Caco-2 (cell line): ENCODE measurements around the gene ZSWIM8. TPM values are rescaled to one million over a fixed set of nuclear protein-coding genes. Genes with fewer than 3 reads are reported as not detected.

Experiments used
- BruUV-seq: library from RNA; stranded (reverse); fragments of 400-500 nt; replicated peaks from 2 replicates; lab custom pipeline; 2021; lab: Mats Ljungman, UMichigan
- CTCF ChIA-PET: fragments of 300-600 bp; sonication (Branson Sonifier 250); formaldehyde crosslinking; loops from one replicate; lab custom pipeline; 2022; ENCODE audit warnings: antibody characterized with exemption; lab: Charles Lee
- POLR2A ChIA-PET: fragments of 300-600 bp; sonication (Branson Sonifier 250); formaldehyde crosslinking; loops from one replicate; lab custom pipeline; 2022; ENCODE audit warnings: antibody characterized with exemption; lab: Charles Lee
- DNase-seq, 2 experiments: peaks; one replicate each; pipeline versions ENCODE4 v3.0.0 to v3.0.0-alpha.2; 2020 to 2022
- H3K27me3 ChIP-seq: replicated peaks from 2 replicates; pipeline ENCODE4 v1.6.0; 2011; ENCODE audit warnings: low read length; ENCODE audit not compliant: control insufficient read depth, insufficient read depth
- H3K36me3 ChIP-seq: 2 replicates; pipeline ENCODE4 v1.5.1; 2011; ENCODE audit warnings: low read length; ENCODE audit not compliant: control insufficient read depth, insufficient read depth
- H3K4me1 ChIP-seq: fragments of 250-450 bp; sonication (Bioruptor Pico); 2 replicates; pipeline ENCODE4 v1.5.1; 2020; ENCODE audit warnings: mild to moderate bottlenecking
- H3K4me3 ChIP-seq: 2 replicates; pipeline ENCODE4 v1.5.1; 2011; ENCODE audit warnings: low read depth, mild to moderate bottlenecking, control low read depth, low read length
- H3K9me3 ChIP-seq: fragments of 250-450 bp; sonication (Bioruptor Pico); 2 replicates; pipeline ENCODE4 v1.5.1; 2020; ENCODE audit warnings: mild to moderate bottlenecking, moderate library complexity
- H3K27ac Mint-ChIP-seq: one replicate; pipeline ENCODE4 v1.8.0; 2022; ENCODE audit warnings: mixed read lengths; ENCODE audit not compliant: unreplicated experiment
- H3K27me3 Mint-ChIP-seq: one replicate; pipeline ENCODE4 v1.8.0; 2022; ENCODE audit warnings: mixed read lengths; ENCODE audit not compliant: insufficient read depth, unreplicated experiment
- H3K36me3 Mint-ChIP-seq: one replicate; pipeline ENCODE4 v1.8.0; 2022; ENCODE audit warnings: mild to moderate bottlenecking, mixed read lengths; ENCODE audit not compliant: insufficient read depth, unreplicated experiment
- H3K4me1 Mint-ChIP-seq: one replicate; pipeline ENCODE4 v1.8.0; 2022; ENCODE audit warnings: low read depth, mixed read lengths; ENCODE audit not compliant: unreplicated experiment
- H3K4me3 Mint-ChIP-seq: one replicate; pipeline ENCODE4 v1.8.0; 2022; ENCODE audit warnings: mild to moderate bottlenecking, moderate library complexity, mixed read lengths; ENCODE audit not compliant: unreplicated experiment
- H3K9me3 Mint-ChIP-seq: one replicate; pipeline ENCODE4 v1.8.0; 2022; ENCODE audit warnings: mixed read lengths; ENCODE audit not compliant: unreplicated experiment
- CTCF ChIP-seq, 2 experiments: fragments of 200-600 bp in 1 of 2; IDR thresholded peaks; 1 replicate in 1 of 2; 2 replicates in 1 of 2; pipeline versions ENCODE4 v1.5.1 to v1.8.0; 2011 to 2022; ENCODE audit warnings: antibody characterized with exemption in 1 of 2, control low read depth in 1 of 2, inconsistent platforms in 1 of 2, low read depth in 1 of 2, low read length in 1 of 2, mild to moderate bottlenecking in 1 of 2, moderate library complexity in 1 of 2; ENCODE audit not compliant: insufficient read depth in 1 of 2, severe bottlenecking in 1 of 2, unreplicated experiment in 1 of 2
- intact Hi-C: fragments of 100-400 bp; cut with micrococcal nuclease; formaldehyde crosslinking; loops from one replicate; pipeline ENCODE4 v1.10.0; 2022; ENCODE audit not compliant: unreplicated experiment
- total RNA-seq: library from RNA; stranded (reverse); gene quantifications from 2 replicates; pipeline ENCODE4 v1.2.3, GENCODE V29; 2022

The ZSWIM8 gene
- total RNA-seq, 1 experiment from 2014 or later = 103 TPM

DNA sequence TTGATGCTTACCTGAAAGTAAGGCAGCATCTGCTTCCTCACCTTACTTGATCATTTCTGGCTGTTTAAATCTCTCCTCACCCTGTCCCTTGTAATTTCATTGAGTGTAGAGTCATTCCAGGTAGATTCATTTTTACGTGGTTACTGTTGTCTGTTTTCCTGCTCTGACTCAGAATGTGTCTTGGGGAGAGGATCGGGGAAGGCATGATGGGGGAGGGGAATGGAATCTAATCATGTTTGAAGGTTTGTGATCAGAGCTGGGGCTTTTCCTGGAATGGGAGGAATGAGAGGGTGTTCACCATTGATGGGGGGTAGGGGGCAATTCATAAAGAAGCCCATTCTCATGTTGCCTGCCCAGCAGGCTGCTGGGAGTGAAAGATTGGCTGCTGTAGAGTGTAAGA lies 22.5 kb upstream of the ZSWIM8 start:
- H3K27me3 ChIP-seq = no peaks in the 10 kb centered on the region
- ChIA-PET CTCF (interaction anchor here (1.1 kb wide), 1 partner anchor 24 kb away, joined by 3 read pairs; no protein-coding TSS in a partner anchor), POLR2A (interaction anchor here (0.6 to 0.8 kb wide), 2 partner anchors 20 to 114 kb away, joined by 3 to 6 read pairs; no protein-coding TSS in a partner anchor)
- intact Hi-C loops = no loop called here
- peaks cover 19% of the 10 kb centered on the region for H3K4me1 ChIP-seq
- no TSS peak for BruUV-seq
- Mint-ChIP-seq H3K27me3 (no peaks in the 10 kb centered on the region), H3K27ac (peak overlapping the region; percentile 45), H3K4me3 (peak overlapping the region; percentile 2), H3K36me3 (peaks cover 84% of the 10 kb centered on the region), H3K4me1 (peaks cover 34% of the 10 kb centered on the region), H3K9me3 (no peaks in the 10 kb centered on the region)
- DNase-seq = no peak
- H3K4me3 ChIP-seq = no peak overlapping the region
- TF ChIP-seq CTCF (IDR thresholded peaks at IDR 0.05; ENCODE audit: insufficient read depth in 1 of 2, low read depth in 1 of 2, low read length in 1 of 2, severe bottlenecking in 1 of 2, unreplicated experiment in 1 of 2) = no peak
- H3K36me3 ChIP-seq = peaks cover 13% of the 10 kb centered on the region; the same call in 1 of the 2 replicates
- no peaks in the 10 kb centered on the region for H3K9me3 ChIP-seq

GRCh38 chr10:73763343-73763742 lies 22.1 kb upstream of the ZSWIM8 start:
- Histone ChIP-seq H3K27me3 (no peaks in the 10 kb centered on the region), H3K4me1 (peaks cover 19% of the 10 kb centered on the region), H3K4me3 (no peak overlapping the region), H3K9me3 (no peaks in the 10 kb centered on the region), H3K36me3 (peaks cover 13% of the 10 kb centered on the region; the same call in 1 of the 2 replicates)
- H3K27ac Mint-ChIP-seq = peak overlapping the region; percentile 45
- peaks cover 85% of the 10 kb centered on the region for H3K36me3 Mint-ChIP-seq
- no peak for DNase-seq
- CTCF ChIA-PET = no interaction called here
- BruUV-seq = no TSS peak
- no peak for TF ChIP-seq CTCF (IDR thresholded peaks at IDR 0.05; ENCODE audit: insufficient read depth in 1 of 2, low read depth in 1 of 2, low read length in 1 of 2, severe bottlenecking in 1 of 2, unreplicated experiment in 1 of 2)
- H3K9me3 Mint-ChIP-seq = no peaks in the 10 kb centered on the region
- peaks cover 34% of the 10 kb centered on the region for H3K4me1 Mint-ChIP-seq
- H3K27me3 Mint-ChIP-seq = no peaks in the 10 kb centered on the region
- POLR2A ChIA-PET = interaction anchor here (0.6 to 0.8 kb wide), 2 partner anchors 20 to 115 kb away, joined by 3 to 6 read pairs; no protein-coding TSS in a partner anchor
- H3K4me3 Mint-ChIP-seq = no peak overlapping the region
- intact Hi-C loops = no loop called here

GRCh38 chr10:73765066-73765465 lies 20.3 kb upstream of the ZSWIM8 start:
- TF ChIP-seq CTCF (IDR thresholded peaks at IDR 0.05; ENCODE audit: insufficient read depth in 1 of 2, low read depth in 1 of 2, low read length in 1 of 2, severe bottlenecking in 1 of 2, unreplicated experiment in 1 of 2) = no peak
- no peak overlapping the region for H3K27ac Mint-ChIP-seq
- POLR2A ChIA-PET = no interaction called here
- Histone ChIP-seq H3K36me3 (peaks cover 11% of the 10 kb centered on the region; the same call in 1 of the 2 replicates), H3K4me3 (no peak overlapping the region), H3K4me1 (peaks cover 8% of the 10 kb centered on the region), H3K27me3 (no peaks in the 10 kb centered on the region), H3K9me3 (no peaks in the 10 kb centered on the region)
- CTCF ChIA-PET = no interaction called here
- H3K9me3 Mint-ChIP-seq = no peaks in the 10 kb centered on the region
- intact Hi-C loops = no loop called here
- no TSS peak for BruUV-seq
- peaks cover 95% of the 10 kb centered on the region for H3K36me3 Mint-ChIP-seq
- no peak overlapping the region for H3K4me3 Mint-ChIP-seq
- H3K4me1 Mint-ChIP-seq = peaks cover 18% of the 10 kb centered on the region
- H3K27me3 Mint-ChIP-seq = no peaks in the 10 kb centered on the region
- no peak for DNase-seq
